Smooth muscle cell of the brain vasculature (primary cell): ENCODE measurements around the gene CHCHD1.
"Not testable (repeated sequence)": the region's sequence is repeated elsewhere in the genome, so short reads cannot be mapped to it uniquely, and the experiment has no call there.

Source experiments
- DNase-seq: peaks from one replicate; pipeline ENCODE4 v3.0.0-alpha.2; 2012; ENCODE audit warnings: low read depth, low spot score

The CHCHD1 gene

DNA sequence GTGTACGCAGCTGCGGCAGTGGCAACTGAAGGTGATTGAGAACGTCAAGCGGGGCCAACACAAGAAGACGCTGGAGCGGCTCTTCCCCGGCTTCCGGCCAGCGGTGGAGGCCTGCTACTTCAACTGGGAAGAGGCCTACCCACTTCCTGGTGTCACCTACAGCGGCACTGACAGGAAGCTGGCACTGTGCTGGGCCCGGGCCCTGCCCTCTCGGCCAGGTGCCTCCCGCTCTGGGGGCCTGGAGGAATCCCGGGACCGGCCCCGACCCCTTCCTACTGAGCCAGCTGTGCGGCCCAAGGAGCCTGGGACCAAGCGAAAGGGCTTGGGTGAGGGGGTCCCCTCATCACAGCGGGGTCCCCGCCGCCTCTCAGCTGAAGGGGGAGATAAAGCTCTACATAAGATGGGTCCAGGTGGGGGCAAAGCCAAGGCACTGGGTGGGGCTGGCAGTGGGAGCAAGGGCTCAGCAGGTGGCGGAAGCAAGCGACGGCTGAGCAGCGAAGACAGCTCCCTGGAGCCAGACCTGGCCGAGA, 10.1 kb downstream of the CHCHD1 start:
- no peak for DNase-seq

DNA sequence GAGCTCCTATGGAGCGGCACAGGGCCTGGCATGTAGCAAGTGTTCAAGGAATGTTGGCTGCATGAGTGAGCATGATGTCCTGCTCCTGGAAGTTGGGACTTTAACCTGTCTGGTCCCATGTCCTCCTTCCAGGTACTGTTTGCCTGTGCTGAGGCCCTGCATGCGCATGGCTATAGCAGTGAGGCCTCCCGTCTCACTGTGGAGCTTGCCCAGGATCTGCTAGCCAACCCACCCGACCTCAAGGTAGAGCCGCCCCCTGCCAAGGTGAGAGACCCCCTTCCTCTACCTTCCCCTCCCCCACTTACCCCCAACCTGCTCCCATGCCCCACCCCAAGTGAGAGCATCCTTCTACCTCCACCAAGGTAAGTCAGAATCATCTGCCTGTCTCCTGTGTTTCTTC, 11.6 kb downstream of the CHCHD1 start:
- DNase-seq: no peak

DNA sequence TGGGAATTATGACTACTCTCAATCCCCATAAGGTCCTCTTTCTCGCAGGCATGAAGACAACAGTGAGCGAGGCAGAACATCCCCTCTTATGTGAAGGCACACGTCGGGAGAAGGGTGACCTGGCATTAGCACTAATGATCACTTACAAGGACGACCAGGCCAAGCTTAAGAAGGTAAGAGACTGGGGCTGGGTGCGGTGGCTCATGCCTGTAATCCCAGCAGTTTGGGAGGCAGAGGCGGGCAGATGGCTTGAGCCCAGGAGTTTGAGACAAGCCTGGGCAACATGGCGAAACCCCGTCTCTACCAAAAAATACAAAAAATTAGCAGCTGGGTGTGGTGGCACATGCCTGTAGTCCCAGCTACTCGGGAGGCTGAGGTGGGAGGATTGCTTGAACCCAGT, 13.6 kb downstream of the CHCHD1 start:
- not testable (repeated sequence) for DNase-seq

DNA sequence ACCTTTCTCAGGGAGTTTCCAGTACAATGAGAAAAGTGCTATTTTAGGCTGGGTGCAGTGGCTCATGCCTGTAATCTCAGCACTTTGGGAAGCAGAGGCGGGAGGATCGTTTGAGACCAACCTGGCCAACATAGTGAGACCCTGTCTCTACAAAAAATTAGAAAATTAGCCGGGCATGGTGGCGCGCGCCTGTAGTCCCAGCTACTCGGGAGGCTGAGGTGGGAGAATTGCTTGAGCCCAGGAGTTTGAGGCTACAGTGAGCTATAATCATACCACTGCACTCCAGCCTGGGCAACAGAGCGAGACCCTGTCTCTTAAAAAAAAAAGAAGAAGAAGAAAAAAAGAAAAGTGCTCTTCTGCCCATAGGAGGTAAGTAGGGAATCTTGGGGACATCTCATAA, 14.2 kb downstream of the CHCHD1 start:
- not testable (repeated sequence) for DNase-seq

DNA sequence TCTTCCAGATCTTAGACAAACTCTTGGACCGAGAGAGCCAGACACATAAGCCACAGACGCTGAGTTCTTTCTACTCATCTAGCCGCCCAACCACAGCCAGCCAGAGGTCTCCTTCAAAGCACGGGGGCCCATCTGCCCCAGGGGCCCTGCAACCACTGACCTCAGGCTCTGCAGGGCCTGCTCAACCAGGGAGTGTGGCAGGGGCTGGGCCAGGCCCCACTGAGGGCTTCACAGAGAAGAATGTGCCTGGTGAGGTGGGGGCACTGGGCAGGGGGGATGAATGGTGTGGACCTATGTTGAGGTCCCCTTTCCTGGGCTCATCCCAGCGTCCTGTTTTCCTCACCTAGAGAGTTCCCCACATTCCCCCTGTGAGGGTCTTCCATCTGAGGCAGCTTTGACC, 14.9 kb downstream of the CHCHD1 start:
- DNase-seq: no peak

DNA sequence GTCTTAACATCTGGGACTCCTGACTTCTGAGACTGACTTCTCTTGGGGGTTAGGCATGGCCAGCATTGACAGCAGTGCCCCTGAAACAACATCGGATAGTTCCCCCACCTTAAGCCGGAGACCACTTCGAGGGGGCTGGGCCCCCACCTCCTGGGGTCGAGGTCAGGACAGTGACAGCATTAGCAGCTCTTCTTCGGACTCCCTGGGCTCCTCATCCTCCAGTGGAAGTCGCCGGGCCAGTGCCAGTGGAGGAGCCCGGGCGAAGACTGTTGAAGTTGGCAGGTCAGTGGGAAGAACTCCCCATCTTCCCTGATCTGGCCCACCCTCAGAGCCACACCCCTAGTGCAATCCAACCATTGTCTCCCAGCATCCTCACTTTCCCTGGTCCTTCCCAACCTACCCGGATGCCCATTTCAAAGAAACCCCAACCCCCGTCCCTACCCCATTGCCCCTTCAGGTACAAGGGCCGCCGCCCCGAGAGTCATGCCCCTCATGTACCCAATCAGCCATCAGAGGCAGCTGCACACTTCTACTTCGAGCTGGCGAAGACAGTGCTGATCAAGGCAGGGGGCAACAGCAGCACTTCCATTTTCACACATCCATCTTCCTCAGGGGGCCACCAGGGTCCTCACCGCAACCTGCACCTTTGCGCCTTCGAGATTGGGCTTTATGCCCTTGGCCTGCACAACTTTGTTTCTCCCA, 15.6 kb downstream of the CHCHD1 start:
- no peak for DNase-seq

DNA sequence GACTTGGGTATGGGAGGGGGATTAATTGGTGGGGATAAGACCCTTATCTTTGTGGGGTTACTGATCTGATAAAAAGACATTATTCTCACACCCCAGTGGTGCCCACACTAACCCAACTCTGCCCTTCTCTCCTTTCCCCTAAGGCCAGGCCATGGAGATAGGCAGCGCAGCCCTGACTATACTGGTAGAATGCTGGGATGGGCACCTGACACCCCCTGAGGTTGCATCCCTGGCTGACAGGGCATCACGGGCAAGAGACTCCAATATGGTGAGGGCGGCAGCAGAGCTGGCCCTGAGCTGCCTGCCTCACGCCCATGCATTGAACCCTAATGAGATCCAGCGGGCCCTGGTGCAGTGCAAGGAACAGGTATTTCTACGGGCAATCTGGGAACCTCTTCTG, 16.2 kb downstream of the CHCHD1 start:
- no peak for DNase-seq

DNA sequence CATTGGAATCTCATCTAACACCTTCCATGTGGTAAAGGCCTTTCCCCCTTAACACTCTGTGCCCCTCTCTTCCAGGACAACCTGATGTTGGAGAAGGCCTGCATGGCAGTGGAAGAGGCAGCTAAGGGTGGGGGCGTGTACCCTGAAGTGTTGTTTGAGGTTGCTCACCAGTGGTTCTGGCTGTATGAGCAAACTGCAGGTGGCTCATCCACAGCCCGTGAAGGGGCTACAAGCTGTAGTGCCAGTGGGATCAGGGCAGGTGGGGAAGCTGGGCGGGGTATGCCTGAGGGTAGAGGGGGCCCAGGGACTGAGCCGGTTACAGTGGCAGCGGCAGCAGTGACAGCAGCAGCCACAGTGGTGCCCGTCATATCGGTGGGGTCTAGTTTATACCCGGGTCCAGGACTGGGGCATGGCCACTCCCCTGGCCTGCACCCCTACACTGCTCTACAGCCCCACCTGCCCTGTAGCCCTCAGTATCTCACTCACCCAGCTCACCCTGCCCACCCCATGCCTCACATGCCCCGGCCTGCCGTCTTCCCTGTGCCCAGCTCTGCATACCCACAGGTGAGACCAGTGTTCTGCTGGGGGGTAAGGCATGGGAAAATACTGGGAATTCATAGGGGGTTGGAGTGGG, 17.2 kb downstream of the CHCHD1 start:
- DNase-seq: no peak

DNA sequence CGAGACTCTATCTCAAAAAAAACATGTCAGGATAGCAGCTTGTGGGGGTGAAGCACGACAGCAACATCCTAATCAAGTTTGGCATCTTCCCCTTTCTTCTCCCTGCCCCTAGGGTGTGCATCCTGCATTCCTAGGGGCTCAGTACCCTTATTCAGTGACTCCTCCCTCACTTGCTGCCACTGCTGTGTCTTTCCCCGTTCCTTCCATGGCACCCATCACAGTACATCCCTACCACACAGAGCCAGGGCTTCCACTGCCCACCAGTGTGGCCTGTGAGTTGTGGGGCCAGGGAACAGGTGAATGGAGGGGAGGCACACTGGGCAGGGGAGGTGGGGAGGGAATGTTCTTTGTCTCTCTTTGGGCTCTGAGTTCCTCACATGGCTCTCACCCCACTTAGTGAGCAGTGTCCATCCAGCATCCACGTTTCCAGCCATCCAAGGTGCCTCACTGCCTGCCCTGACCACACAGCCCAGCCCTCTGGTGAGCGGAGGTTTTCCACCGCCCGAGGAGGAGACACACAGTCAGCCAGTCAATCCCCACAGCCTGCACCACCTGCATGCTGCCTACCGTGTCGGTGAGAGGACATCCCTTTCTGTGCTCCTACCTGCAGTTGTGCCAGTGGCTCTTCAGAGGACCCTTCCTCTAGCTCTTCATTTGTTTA, 18.2 kb downstream of the CHCHD1 start:
- no peak for DNase-seq

DNA sequence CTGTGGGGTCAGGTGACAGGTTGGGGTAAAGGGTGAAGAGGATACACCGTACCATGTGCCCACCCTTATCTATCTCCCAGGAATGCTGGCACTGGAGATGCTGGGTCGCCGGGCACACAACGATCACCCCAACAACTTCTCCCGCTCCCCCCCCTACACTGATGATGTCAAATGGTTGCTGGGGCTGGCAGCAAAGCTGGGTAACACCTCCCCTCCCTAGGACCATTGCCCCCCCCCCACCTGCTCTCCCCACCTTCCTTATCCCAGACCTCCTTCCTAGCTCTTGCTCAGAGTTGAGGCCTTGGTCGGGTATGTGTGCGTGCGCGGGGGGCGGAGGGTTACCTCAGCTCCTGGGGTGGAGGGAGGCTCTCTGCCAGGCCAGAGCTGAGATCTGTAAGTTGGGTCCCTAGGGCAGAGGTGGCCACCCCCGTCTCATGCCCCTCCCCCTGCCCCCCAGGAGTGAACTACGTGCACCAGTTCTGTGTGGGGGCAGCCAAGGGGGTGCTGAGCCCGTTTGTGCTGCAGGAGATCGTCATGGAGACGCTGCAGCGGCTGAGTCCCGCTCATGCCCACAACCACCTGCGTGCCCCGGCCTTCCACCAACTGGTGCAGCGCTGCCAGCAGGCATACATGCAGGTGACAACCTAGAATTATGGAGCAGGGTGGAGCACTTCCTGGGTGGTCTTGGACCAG, 18.9 kb downstream of the CHCHD1 start:
- no peak for DNase-seq

DNA sequence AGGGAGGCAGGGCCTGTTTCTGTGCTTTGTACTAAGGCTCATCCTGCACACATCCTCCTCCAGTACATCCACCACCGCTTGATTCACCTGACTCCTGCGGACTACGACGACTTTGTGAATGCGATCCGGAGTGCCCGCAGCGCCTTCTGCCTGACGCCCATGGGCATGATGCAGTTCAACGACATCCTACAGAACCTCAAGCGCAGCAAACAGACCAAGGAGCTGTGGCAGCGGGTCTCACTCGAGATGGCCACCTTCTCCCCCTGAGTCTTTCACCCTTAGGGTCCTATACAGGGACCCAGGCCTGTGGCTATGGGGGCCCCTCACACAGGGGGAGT, 19.4 kb downstream of the CHCHD1 start:
- no peak for DNase-seq

DNA sequence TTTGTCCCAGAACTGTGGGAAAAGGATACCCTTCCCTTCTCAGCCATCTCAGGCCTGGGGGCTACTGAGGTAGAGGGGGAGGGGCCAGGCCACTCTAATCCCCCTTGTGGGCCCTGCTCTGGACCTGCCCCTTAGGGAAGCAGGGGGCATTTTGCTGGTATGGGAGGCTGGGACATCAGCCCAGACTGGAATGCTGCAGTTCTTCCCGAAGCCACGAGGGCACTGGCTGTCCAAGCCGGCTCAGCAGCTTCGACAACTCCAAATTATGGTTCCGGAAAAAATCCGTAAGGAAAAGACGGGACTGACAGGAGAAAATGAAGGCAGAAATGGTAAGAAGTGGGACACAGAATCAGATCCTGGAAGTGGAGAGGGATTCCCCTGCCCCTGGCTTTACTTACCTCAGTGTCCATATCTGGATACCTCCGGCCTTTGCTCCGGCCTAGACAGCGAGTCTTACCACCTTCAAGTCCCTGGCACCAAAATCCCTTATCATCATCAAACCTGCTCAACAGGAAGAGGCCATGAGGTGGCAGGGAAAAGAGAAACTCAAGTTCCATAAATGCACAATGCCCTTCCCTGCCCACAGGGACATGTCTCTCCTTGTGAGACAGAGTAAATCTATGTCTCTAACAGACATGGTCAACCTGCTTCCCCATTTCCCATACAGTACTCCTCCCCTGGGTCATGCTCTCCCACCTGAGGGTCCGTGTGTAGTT, 20.6 kb downstream of the CHCHD1 start:
- no peak for DNase-seq

DNA sequence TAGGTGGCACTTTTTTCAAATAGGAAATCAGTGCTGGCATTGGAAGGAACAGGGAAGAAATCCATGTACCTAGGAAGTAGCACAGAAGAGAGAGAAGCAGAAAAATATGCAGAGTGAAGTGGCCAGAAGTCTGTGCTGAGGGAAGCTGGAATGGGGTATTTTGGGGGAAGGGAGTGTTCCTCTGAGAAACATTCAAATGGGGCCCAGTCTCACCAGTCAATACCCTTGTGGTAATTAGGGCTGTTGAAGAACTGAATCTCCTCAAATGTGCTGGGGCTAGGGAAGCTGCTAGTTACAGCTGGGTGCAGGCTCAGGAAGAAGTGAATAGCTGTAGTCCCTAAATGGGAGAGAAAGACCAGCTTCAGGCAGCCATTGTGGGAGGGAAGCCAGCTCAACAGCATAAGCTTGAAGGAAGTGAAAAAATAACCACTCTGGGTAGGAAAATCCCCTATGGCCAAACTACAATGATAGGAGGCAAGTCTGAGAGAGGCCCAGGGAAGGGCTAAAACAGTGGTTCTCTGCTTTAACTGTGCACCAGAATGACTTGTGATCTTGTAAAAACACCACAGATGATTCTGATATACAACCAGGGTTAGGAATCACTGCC, 21.9 kb downstream of the CHCHD1 start:
- no peak for DNase-seq

DNA sequence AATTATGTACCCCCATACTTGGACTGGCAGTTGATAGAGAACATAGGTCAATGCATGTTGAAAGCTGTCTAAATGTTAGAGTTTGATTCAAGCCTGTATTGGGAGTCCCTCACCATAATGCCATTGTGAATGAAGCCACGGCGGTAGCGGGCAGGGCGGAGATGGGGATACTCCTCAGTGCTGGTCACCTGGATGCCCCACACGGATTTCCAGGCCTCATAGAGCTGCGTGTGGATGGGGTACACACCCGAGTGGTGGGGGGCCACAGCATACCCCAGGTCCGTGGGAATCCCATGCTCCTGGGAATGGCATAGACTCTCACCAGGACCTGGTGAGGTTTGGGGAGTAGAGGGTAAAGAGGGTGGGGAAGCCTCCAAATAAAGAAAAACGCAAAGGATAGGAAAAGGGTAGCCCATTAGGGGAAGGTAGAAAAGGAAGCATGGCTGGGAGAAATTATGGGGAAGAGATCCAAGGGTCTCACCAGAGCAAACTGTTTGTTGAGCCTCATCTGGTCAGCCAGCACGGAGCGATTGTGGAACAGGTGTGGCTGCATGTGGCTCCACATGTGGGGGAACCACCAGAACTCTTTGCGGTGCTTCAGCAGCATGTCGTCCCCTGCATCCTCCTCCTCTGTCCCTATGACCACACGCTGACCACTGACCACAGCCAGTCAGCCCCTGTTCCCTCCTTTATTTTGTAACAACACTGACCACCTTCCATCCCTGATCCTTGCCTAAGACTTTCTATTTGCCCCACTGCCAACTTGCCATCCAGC, 24.5 kb downstream of the CHCHD1 start:
- DNase-seq: no peak

DNA sequence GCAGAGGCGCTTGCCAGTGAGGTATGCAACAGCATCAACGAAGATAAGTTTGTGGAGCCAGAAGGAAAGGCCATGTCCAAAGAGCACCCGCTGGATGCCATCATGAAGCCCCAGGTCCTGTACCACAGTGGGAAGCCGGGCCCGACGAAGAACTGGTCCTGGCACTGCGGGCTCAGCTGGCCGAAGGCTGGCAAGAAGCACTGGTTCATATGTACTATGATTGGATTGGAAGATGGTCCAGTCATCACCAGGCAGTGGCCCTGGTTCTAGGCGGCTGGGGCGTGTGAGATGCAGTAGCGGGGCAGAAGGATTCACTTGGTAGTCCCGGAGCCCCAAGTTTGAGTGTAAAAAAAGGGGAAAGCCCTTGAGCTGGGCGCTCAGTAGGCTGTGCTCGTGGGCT, 25.6 kb downstream of the CHCHD1 start:
- DNase-seq: no peak

DNA sequence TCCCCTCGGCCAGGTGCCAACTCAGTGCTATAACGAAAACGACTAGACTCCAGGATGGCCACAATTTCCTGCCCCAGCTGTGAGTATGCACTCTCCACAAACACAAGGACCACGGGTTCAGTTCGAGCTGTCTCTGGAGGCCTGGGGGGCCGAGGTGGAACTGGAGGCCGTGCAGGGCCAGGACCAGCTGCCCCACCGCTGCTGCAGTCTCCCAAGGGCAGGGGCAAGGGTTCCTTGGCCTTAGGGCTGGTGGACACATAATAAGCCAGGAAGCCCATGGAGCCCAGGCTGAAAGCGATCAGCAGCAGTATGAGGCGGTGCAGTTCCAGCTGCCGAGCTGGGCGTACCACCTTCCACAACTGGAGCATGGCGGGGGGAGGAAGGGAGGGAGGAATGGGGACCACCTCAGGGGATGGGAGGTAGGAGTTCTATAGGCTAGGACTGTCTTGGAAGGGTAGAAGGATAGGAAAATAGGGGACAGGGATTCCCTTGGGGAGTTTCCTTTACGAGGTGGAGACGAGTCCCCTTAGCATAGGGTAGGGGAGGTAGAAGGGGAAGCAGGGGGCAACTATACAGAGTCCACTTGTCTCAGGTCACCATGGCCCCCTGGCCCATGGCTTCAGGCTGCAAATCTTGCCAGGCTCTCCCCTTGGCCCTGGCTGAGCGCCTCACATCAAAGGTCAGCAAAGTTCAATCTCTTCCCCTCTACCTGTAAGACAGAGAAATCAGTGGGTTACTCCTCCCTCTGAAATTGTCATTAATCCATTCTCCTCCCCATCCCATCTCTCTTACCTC, 26.4 kb downstream of the CHCHD1 start:
- DNase-seq: no peak

DNA sequence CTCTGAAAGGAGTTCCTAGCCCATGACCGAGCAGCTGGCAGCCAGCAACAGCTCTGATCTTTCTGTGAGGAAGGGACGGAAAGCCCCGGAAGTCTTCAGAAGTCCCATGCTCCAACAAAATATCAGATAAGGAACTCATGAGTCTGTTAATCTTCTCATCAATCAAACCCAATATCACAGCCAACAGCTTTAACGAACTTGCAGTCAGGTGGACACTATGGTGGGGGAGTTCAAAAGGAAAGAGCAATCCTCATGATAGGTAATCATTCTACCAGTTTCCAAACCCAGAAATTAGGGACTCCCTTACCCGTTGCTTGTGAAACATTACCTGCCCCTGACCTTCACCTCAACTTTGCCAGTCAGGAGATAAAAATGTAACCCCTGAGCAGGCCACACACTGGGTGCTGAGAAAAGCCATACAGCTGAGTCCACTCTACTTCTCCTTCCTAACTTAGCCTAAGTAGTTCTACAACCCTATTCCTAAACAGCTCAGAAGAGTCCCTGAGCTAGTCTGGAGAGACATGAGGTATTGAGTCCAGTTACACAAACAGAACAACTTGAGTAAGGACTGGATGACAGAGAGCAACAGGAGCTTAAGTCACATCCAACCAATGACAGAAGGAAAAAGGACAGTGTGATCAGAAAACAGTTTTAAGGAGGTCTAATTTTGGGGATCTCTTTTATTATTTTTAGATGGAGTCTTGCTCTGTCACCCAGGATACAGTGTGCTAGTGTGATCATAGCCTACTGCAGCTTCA, 27.4 kb downstream of the CHCHD1 start:
- DNase-seq: no peak

DNA sequence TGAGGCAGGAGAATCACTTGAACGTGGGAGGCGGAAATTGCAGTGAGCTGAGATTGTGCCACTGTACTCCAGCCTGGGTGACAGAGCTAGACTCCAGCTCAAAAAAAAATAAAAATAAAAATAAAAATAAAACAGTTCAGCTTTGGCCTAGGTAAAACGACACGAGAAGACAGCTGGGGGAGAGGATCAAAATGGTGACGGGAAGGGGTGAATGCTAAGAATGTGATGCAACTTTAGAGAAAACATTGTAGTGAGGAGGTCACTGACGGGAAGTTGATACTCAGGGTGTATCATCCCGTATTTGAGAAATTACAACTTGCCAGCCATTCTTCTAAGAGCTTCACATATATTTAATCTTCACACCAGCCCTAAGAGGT, 28.5 kb downstream of the CHCHD1 start:
- DNase-seq: no peak
